Smooth muscle cell (in vitro differentiated cells): ENCODE results near the gene GTF3C1. TPM values are rescaled to one million over a fixed set of nuclear protein-coding genes. Genes with fewer than 3 reads are reported as not detected.

Experiments used
- DNase-seq: peaks from one replicate; lab custom pipeline; 2025; ENCODE audit not compliant: unreplicated experiment; lab: John Stamatoyannopoulos, UW
- H2AFZ ChIP-seq: fragments of 200-600 bp; sonication (generic); 2 replicates; pipeline ENCODE4 v1.6.0; 2016; ENCODE audit warnings: antibody characterized with exemption, low read depth, mild to moderate bottlenecking
- H3F3A ChIP-seq: fragments of 200-600 bp; sonication (generic); 2 replicates; pipeline ENCODE4 v1.6.0; 2017; ENCODE audit warnings: antibody characterized with exemption, low read depth
- H3K27ac ChIP-seq: fragments of 200-600 bp; sonication (generic); 2 replicates; pipeline ENCODE4 v1.5.1; 2016; ENCODE audit warnings: low read depth, mild to moderate bottlenecking
- H3K27me3 ChIP-seq: fragments of 200-600 bp; sonication (generic); 2 replicates; pipeline ENCODE4 v1.6.1; 2016; ENCODE audit warnings: low read depth, mild to moderate bottlenecking
- H3K36me3 ChIP-seq: fragments of 200-600 bp; sonication (generic); 2 replicates; pipeline ENCODE4 v1.5.1; 2016; ENCODE audit warnings: low read depth
- H3K4me1 ChIP-seq: fragments of 200-600 bp; sonication (generic); 2 replicates; pipeline ENCODE4 v1.5.1; 2016; ENCODE audit warnings: low read depth
- H3K4me2 ChIP-seq: fragments of 200-600 bp; sonication (generic); 2 replicates; pipeline ENCODE4 v1.6.0; 2016; ENCODE audit warnings: mild to moderate bottlenecking
- H3K4me3 ChIP-seq: fragments of 200-600 bp; sonication (generic); 2 replicates; pipeline ENCODE4 v1.5.1; 2016; ENCODE audit warnings: mild to moderate bottlenecking
- H3K79me2 ChIP-seq: fragments of 200-600 bp; sonication (generic); 2 replicates; pipeline ENCODE4 v1.6.0; 2016; ENCODE audit warnings: low read depth, mild to moderate bottlenecking
- H3K9ac ChIP-seq: fragments of 200-600 bp; sonication (generic); 2 replicates; pipeline ENCODE4 v1.6.0; 2016; ENCODE audit warnings: low read depth
- H3K9me3 ChIP-seq: fragments of 200-600 bp; sonication (generic); replicated peaks from 2 replicates; pipeline ENCODE4 v1.5.1; 2016; ENCODE audit warnings: low read depth
- H4K20me1 ChIP-seq: fragments of 200-600 bp; sonication (generic); 2 replicates; pipeline ENCODE4 v1.6.0; 2016; ENCODE audit warnings: low read depth
- CTCF ChIP-seq: fragments of 200-600 bp; sonication (generic); IDR thresholded peaks from 2 replicates; pipeline ENCODE4 v1.5.1; 2017; ENCODE audit warnings: borderline replicate concordance, mild to moderate bottlenecking, antibody characterized with exemption; ENCODE audit not compliant: insufficient read depth, poor library complexity, severe bottlenecking
- WGBS: methylation state at CpG from one replicate; pipeline ENCODE4 v1.1.7; 2016; ENCODE audit warnings: low lambda C conversion rate; 5-methylcytosine and 5-hydroxymethylcytosine counted together
- polyA plus RNA-seq: library from polyadenylated mRNA; unstranded; fragments of >200 nt; fragmentation: Nextera tagmentation; extraction: Ambion mirVana; gene quantifications from 2 replicates; pipeline ENCODE4 v1.2.1, GENCODE V29; 2016
- total RNA-seq: library from RNA; depleted of rRNA; stranded (reverse); fragments of >200 nt; gene quantifications from 2 replicates; pipeline ENCODE4 v1.2.3, GENCODE V29; 2014

The GTF3C1 gene
- total and polyA plus RNA-seq, 2 experiments from 2014 or later = 47.6 to 78.5 TPM

DNA sequence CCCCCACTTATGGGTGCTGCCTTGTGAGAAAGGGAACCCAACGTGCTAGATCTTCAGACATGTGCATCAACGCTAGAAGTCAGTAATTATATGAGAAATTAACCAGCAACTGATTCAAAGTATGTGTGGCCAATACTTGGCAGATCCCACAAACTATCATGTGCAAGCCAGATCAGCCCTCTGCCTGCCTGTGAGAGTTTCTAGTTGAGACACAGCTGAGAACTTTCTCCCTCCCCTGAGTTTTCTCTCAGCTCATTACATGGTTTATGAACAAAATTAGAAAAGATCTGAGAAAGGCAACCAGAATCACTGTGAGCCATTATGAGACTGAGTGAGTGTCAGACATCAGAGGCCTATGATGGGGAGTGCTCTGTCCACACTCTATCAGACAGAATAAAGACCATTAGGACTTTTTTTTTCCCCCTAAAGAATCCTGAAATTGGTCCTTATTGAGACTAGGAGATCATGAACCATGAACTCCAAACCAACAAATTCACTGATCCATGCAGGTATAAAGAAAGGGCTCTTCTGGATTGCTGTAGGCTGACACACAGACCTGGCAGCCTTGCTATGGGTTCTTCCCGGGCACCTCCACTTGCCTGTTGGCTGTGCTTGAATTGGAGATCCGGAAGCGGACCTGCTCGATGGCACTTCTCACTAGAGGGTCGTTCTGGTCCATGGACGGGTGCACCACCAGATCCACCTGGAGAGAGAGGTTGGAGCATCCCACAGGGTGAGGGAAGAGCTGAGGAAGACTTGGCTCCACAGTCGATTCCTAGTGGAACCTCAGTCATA, 51.5 kb downstream of the GTF3C1 start:
- no peak overlapping the region for H2AFZ ChIP-seq
- no peak overlapping the region for H3K27ac ChIP-seq
- no peaks in the 10 kb centered on the region for H3K4me1 ChIP-seq
- H4K20me1 ChIP-seq = no peaks in the 10 kb centered on the region
- no peak overlapping the region for H3K4me2 ChIP-seq
- TF ChIP-seq CTCF = no peak
- H3K9me3 ChIP-seq = no peaks in the 10 kb centered on the region
- no peaks in the 10 kb centered on the region for H3F3A ChIP-seq
- DNase-seq = no peak
- H3K9ac ChIP-seq = no peak overlapping the region
- no peaks in the 10 kb centered on the region for H3K79me2 ChIP-seq
- 99% methylated on average over 9 of the region's 9 CpGs for WGBS
- no peak overlapping the region for H3K4me3 ChIP-seq
- H3K36me3 ChIP-seq = peaks cover 21% of the 10 kb centered on the region
- no peaks in the 10 kb centered on the region for H3K27me3 ChIP-seq

GRCh38 chr16:27495191-27495590, 54.5 kb downstream of the GTF3C1 start:
- no peaks in the 10 kb centered on the region for H3K9me3 ChIP-seq
- H3K4me1 ChIP-seq = no peaks in the 10 kb centered on the region
- H3F3A ChIP-seq = no peaks in the 10 kb centered on the region
- WGBS = 96% methylated on average over 13 of the region's 13 CpGs
- peaks cover 4% of the 10 kb centered on the region for H3K36me3 ChIP-seq
- H4K20me1 ChIP-seq = no peaks in the 10 kb centered on the region
- no peak overlapping the region for H2AFZ ChIP-seq
- no peak overlapping the region for H3K4me3 ChIP-seq
- DNase-seq = no peak
- no peak for TF ChIP-seq CTCF
- H3K27ac ChIP-seq = no peak overlapping the region
- H3K9ac ChIP-seq = no peak overlapping the region
- H3K79me2 ChIP-seq = no peaks in the 10 kb centered on the region
- H3K27me3 ChIP-seq = no peaks in the 10 kb centered on the region
- no peak overlapping the region for H3K4me2 ChIP-seq

- peaks cover 4% of the 10 kb centered on the region for H3K36me3 ChIP-seq
- TF ChIP-seq CTCF = no peak
These were observed 57.1 kb downstream of the GTF3C1 start for GRCh38 chr16:27492588-27492979.

GRCh38 chr16:27491894-27492587, 57.7 kb downstream of the GTF3C1 start:
- H2AFZ ChIP-seq = no peak overlapping the region
- no peak overlapping the region for H3K4me2 ChIP-seq
- H3K36me3 ChIP-seq = peaks cover 4% of the 10 kb centered on the region
- H3K27me3 ChIP-seq = no peaks in the 10 kb centered on the region
- H4K20me1 ChIP-seq = no peaks in the 10 kb centered on the region
- TF ChIP-seq CTCF = no peak
- H3K9ac ChIP-seq = no peak overlapping the region
- no peaks in the 10 kb centered on the region for H3F3A ChIP-seq
- H3K4me1 ChIP-seq = no peaks in the 10 kb centered on the region
- DNase-seq = no peak
- no peaks in the 10 kb centered on the region for H3K9me3 ChIP-seq
- 96% methylated on average over 16 of the region's 16 CpGs for WGBS
- no peaks in the 10 kb centered on the region for H3K79me2 ChIP-seq
- no peak overlapping the region for H3K4me3 ChIP-seq
- no peak overlapping the region for H3K27ac ChIP-seq

More at GRCh38 chr16:27492588-27492979, 57.1 kb downstream of the GTF3C1 start:
- Histone ChIP-seq H3K27ac (no peak overlapping the region), H3K4me3 (no peak overlapping the region), H3K4me2 (no peak overlapping the region), H3K9me3 (no peaks in the 10 kb centered on the region), H4K20me1 (no peaks in the 10 kb centered on the region), H3K79me2 (no peaks in the 10 kb centered on the region), H2AFZ (no peak overlapping the region), H3K9ac (no peak overlapping the region), H3F3A (no peaks in the 10 kb centered on the region), H3K4me1 (no peaks in the 10 kb centered on the region), H3K27me3 (no peaks in the 10 kb centered on the region)
- WGBS = 95% methylated on average over 11 of the region's 11 CpGs
- DNase-seq = no peak
